Measurements from ENCODE around the gene CCDC13. TPM values are rescaled to one million over a fixed set of nuclear protein-coding genes. Genes with fewer than 3 reads are reported as not detected.

The CCDC13 gene
- total RNA-seq, 3 donors from 2014 or later: 2.3 to 2.9 (median 2.9) TPM

GRCh38 chr3:42764115-42764514 lies 8.9 kb downstream of the CCDC13 start:
- DNase-seq (ENCODE audit: low spot score in 2 of 2): no peak
- TF ChIP-seq POLR2AphosphoS5 (IDR thresholded peaks at IDR 0.05) (no peak), POLR2A (IDR thresholded peaks at IDR 0.05) (no peak)
- TF ChIP-seq, protein P1, sequence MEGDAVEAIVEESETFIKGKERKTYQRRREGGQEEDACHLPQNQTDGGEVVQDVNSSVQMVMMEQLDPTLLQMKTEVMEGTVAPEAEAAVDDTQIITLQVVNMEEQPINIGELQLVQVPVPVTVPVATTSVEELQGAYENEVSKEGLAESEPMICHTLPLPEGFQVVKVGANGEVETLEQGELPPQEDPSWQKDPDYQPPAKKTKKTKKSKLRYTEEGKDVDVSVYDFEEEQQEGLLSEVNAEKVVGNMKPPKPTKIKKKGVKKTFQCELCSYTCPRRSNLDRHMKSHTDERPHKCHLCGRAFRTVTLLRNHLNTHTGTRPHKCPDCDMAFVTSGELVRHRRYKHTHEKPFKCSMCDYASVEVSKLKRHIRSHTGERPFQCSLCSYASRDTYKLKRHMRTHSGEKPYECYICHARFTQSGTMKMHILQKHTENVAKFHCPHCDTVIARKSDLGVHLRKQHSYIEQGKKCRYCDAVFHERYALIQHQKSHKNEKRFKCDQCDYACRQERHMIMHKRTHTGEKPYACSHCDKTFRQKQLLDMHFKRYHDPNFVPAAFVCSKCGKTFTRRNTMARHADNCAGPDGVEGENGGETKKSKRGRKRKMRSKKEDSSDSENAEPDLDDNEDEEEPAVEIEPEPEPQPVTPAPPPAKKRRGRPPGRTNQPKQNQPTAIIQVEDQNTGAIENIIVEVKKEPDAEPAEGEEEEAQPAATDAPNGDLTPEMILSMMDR (IDR thresholded peaks at IDR 0.05): no peak
- intact Hi-C loops (cut with DNase I; ENCODE audit: low total_unique reads): no loop called here
- Histone ChIP-seq H3K9me3 (no peaks in the 10 kb centered on the region), H3K27me3 (no peaks in the 10 kb centered on the region), H3K4me3 (no peak overlapping the region), H3K27ac (no peak overlapping the region), H3K36me3 (no peaks in the 10 kb centered on the region), H3K4me1 (no peaks in the 10 kb centered on the region)

DNA sequence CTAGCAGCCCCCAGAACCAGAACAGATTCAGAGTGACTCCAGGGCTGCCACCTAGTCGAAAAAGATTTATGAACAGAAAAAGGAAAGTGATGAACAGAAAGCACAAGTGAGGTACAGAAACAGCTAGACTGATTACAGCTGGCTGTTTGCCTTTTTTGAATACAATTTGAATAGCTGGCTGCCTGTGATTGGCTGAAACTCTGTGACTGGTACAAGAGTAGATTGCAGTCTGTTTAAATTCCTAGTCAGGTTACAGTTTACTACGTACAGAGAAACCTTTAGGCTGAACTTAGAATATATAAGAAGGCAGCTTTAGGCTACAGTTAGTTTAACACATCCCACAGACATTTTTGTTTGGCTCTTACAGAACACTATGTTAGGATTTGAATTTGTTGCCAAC lies 10.0 kb downstream of the CCDC13 start:
- H3K4me3 ChIP-seq: no peak overlapping the region
- H3K27me3 ChIP-seq: no peaks in the 10 kb centered on the region
- TF ChIP-seq POLR2A (IDR thresholded peaks at IDR 0.05) (no peak), POLR2AphosphoS5 (IDR thresholded peaks at IDR 0.05) (no peak)
- TF ChIP-seq, protein P1 (IDR thresholded peaks at IDR 0.05): no peak
- H3K36me3 ChIP-seq: no peaks in the 10 kb centered on the region
- no peak for DNase-seq (ENCODE audit: low spot score in 2 of 2)
- H3K27ac ChIP-seq: no peak overlapping the region
- intact Hi-C loops (cut with DNase I; ENCODE audit: low total_unique reads): no loop called here
- H3K4me1 ChIP-seq: no peaks in the 10 kb centered on the region
- no peaks in the 10 kb centered on the region for H3K9me3 ChIP-seq

- no peak for TF ChIP-seq POLR2A (IDR thresholded peaks at IDR 0.05)
- TF ChIP-seq, protein P1 (IDR thresholded peaks at IDR 0.05): no peak
- Histone ChIP-seq H3K27me3 (no peaks in the 10 kb centered on the region), H3K27ac (peak overlapping the region in 1 of 2 donors; percentile 68), H3K4me1 (no peaks in the 10 kb centered on the region), H3K9me3 (no peaks in the 10 kb centered on the region), H3K36me3 (no peaks in the 10 kb centered on the region), H3K4me3 (no peak overlapping the region)
- no peak for DNase-seq (ENCODE audit: low spot score in 2 of 2)
- intact Hi-C loops (cut with DNase I; ENCODE audit: low total_unique reads): no loop called here
These were observed 10.9 kb downstream of the CCDC13 start for GRCh38 chr3:42762046-42762724.

- Histone ChIP-seq H3K4me1 (no peaks in the 10 kb centered on the region), H3K27ac (no peak overlapping the region), H3K27me3 (no peaks in the 10 kb centered on the region), H3K4me3 (no peak overlapping the region), H3K9me3 (no peaks in the 10 kb centered on the region), H3K36me3 (no peaks in the 10 kb centered on the region)
- TF ChIP-seq, protein P1 (IDR thresholded peaks at IDR 0.05): no peak
- TF ChIP-seq POLR2A (IDR thresholded peaks at IDR 0.05): no peak
- no peak for TF ChIP-seq POLR2AphosphoS5 (IDR thresholded peaks at IDR 0.05)
- intact Hi-C loops (cut with DNase I; ENCODE audit: low total_unique reads): no loop called here
- no peak for DNase-seq (ENCODE audit: low spot score in 2 of 2)
These were observed 14.9 kb downstream of the CCDC13 start for GRCh38 chr3:42758126-42758525.

DNA sequence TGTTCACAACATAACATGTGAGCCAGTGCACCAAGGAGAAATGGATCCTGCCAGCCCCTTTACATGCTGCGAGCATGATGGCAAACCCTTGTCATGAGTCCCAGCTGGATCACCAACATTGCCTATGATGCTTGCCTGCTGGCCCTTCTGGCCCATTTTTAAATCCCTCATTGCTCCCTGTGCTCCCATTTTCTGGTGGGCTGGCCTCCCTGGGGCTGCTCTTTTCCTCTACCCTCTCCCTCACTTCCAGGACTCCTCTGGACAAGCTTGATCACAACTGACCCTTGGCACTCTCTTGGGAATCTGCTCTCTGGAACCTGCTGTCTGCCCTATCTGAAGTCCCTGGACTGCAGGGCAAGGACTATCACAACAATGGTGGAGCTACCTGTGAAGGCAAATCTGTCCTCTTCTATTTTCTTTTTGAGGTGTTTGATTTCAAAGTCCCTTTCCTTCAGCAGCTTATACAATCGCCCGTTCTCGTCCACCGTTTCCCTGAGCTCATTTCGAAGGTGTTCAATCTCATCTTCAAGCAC lies 16.3 kb downstream of the CCDC13 start:
- no peak overlapping the region for H3K27ac ChIP-seq
- no peak overlapping the region for H3K4me3 ChIP-seq
- intact Hi-C loops (cut with DNase I; ENCODE audit: low total_unique reads): no loop called here
- H3K4me1 ChIP-seq: no peaks in the 10 kb centered on the region
- H3K9me3 ChIP-seq: no peaks in the 10 kb centered on the region
- DNase-seq (ENCODE audit: low spot score in 2 of 2): no peak
- H3K36me3 ChIP-seq: no peaks in the 10 kb centered on the region
- H3K27me3 ChIP-seq: no peaks in the 10 kb centered on the region
- TF ChIP-seq POLR2AphosphoS5 (IDR thresholded peaks at IDR 0.05) (no peak), POLR2A (IDR thresholded peaks at IDR 0.05) (no peak)
- TF ChIP-seq, protein P1 (IDR thresholded peaks at IDR 0.05): no peak
